Thyroid gland (tissue), 4 donors: ENCODE measurements around the gene CYP1A1.

Experiments
- POLR2A ChIP-seq, 2 donors: fragments of 450-650 bp; IDR thresholded peaks; one replicate each; pipeline ENCODE4 v1.6.1; 2017; ENCODE audit warnings: antibody characterized with exemption in 2 of 2, mild to moderate bottlenecking in 2 of 2, moderate library complexity in 1 of 2
- TF ChIP-seq, protein P1 (sequence below), 6 experiments: fragments of 200-600 bp in 3 of 6; fragments of 450-650 bp in 3 of 6; sonication (generic) in 3 of 6; IDR thresholded peaks; one replicate each; pipeline ENCODE4 v1.5.1; 2016 to 2019; ENCODE audit warnings: antibody characterized with exemption in 6 of 6, mild to moderate bottlenecking in 2 of 6, inconsistent platforms in 1 of 6, moderate library complexity in 1 of 6

DNA sequence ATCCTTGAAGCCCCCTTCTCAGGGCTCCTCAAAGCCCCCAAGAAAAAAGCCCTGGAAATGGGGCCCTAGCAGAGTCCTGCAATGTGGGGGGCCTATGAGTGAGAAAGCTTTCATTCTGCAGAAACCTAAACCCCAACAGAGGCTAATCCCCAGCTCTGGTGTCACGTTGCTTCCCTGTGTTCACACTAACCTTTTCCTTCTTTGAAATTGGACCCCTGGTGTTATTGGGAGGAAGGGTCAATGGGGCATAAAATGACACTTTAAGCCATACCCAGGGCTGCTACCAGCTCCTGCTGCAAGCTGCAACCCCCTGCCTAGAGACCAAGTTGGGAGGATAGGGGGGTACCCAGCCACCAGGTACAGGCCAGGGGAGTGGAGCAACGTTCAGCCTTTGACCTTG is 25.4 kb upstream of the CYP1A1 start:
- TF ChIP-seq, protein P1, sequence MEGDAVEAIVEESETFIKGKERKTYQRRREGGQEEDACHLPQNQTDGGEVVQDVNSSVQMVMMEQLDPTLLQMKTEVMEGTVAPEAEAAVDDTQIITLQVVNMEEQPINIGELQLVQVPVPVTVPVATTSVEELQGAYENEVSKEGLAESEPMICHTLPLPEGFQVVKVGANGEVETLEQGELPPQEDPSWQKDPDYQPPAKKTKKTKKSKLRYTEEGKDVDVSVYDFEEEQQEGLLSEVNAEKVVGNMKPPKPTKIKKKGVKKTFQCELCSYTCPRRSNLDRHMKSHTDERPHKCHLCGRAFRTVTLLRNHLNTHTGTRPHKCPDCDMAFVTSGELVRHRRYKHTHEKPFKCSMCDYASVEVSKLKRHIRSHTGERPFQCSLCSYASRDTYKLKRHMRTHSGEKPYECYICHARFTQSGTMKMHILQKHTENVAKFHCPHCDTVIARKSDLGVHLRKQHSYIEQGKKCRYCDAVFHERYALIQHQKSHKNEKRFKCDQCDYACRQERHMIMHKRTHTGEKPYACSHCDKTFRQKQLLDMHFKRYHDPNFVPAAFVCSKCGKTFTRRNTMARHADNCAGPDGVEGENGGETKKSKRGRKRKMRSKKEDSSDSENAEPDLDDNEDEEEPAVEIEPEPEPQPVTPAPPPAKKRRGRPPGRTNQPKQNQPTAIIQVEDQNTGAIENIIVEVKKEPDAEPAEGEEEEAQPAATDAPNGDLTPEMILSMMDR (IDR thresholded peaks at IDR 0.05) = no peak
- no peak for TF ChIP-seq POLR2A (IDR thresholded peaks at IDR 0.05)
